Left colon (tissue), 2 donors: Measurements from ENCODE around the gene RMND5B. TPM values are rescaled to one million over a fixed set of nuclear protein-coding genes. Genes with fewer than 3 reads are reported as not detected.
"Not testable (repeated sequence)": the region's sequence is repeated elsewhere in the genome, so short reads cannot be mapped to it uniquely, and the experiment has no call there.

Source experiments
- ATAC-seq: fragments of 200-7000 bp; cut with Tn5 transposase; one replicate; pipeline ENCODE4 v1.9.1; 2020; ENCODE audit warnings: mild to moderate bottlenecking, moderate library complexity
- DNase-seq, 2 donors: peaks; one replicate each; pipeline ENCODE4 v3.0.0-alpha.2; 2020
- intact Hi-C, 2 donors: fragments of 100-400 bp; cut with DNase I in 1 of 2; cut with micrococcal nuclease in 1 of 2; formaldehyde crosslinking; loops; one replicate each; pipeline versions ENCODE4 v1.11.2 to v1.14.0; 2022; cut with DNase I, micrococcal nuclease
- long read RNA-seq: library from polyadenylated mRNA; unstranded; transcript quantifications from one replicate; pipeline ENCODE4 v2.0.0, GENCODE V29; 2021
- total RNA-seq, 2 donors: library from RNA; stranded (reverse); fragmentation: NEBNext Ultra II Directional; extraction: Animal tissue kit (Norgen Biotek cat#: 25700); gene quantifications; one replicate each; pipeline ENCODE4 v1.2.1, GENCODE V29; 2021
- donor health status: DM: no; HTN: no; CAD: no.
- donor health status: DM: yes; HTN: yes; CAD: no.

RMND5B gene, protein sequence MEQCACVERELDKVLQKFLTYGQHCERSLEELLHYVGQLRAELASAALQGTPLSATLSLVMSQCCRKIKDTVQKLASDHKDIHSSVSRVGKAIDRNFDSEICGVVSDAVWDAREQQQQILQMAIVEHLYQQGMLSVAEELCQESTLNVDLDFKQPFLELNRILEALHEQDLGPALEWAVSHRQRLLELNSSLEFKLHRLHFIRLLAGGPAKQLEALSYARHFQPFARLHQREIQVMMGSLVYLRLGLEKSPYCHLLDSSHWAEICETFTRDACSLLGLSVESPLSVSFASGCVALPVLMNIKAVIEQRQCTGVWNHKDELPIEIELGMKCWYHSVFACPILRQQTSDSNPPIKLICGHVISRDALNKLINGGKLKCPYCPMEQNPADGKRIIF
- total RNA-seq: 10 to 100 TPM; 39.1 to 40.6 TPM
- long read RNA-seq, transcript RMND5B-201 (11 exons, 1,929 nt): major isoform, 24 of 79 reads
- long read RNA-seq, partial matches to known transcripts: 33 of 79 reads
- long read RNA-seq, other reads (novel, unspliced or antisense): 22 of 79 reads

DNA sequence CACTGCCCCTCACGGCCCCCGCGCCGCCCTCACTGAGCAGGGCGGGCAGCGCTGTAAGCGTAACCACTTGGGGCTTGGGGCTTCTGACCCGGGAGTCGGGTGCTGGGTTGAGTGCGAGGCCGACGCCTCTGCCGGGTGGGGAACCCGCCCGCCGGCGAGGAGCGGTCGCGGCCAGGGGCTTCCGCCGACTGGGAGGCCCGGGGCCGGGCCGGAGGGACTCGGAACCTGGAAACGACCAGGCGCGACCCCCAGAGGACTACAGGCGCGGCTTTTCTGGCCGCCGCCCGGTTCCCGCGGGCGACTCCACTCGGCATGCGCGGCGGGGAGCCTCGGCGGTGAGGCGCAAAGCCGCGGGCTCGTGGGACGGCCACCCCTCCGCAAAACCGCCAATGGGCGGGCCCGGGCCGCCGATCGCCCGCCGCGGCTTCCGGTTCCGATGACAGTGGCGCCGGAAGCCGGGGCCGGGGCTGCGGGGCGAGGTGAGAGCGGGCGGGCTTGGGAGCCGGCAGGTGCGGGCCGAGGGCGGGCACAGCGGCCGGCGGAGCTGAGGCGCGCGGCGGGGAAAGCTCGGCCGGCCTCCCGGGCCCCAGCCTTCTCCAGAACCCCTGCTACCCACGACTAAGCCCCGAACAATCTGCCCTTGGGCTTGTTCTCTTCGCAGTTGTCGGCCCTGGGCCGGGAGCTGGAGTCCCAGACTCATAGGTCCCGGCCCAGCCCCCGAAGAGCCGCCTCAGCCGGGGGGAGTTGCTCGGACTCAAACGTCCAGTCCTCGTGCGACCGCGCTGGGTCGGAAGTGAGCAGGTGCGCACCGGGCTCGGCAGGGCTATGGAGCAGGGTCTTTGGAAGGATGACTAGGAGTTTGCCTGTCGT is at the start of gene RMND5B:
Gene RMND5B (plus strand): TSS at position 439 of the 870 bp plus-strand sequence. CDS start 7,106 bp downstream, outside the sequence.
- ATAC-seq: peak; percentile 94

DNA sequence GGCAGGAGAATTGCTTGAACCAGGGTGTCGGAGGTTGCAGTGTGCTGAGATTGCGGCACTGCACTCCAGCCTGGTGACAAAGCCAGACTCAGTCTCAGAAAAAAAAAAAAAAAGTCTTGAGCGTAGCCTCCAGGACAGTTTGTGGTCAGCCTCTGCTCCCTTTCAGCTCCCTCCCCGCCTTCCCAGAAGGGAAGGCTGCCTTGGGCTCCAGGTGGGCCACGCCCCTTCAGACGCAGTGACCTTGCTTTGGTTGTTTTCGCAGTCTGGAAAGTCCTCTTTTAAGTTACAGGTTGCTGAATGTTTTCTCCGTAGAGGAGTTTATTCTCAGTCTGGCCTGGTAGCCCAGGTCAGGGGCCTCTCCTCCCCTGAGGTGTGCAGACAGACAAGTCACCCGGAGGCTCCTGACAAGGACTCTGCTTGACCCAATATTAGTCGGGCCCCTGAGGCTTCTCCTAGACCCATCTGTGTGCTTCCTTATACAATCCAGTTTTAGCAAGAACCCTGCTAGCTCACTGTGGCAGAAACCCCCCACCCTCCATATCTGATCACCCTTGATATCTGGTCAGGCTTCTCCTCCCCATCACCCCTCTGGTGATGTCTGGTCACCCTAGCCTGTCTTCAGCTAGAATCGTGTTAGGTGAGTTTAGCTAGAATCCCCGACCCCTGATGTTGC is 49.1 kb upstream of the RMND5B start:
- intact Hi-C loops: no loop called here
- no peak for ATAC-seq
- DNase-seq: no peak

More for the DNA sequence above, at the start of gene RMND5B:
- DNase-seq: peak; percentile 84 to 90
- intact Hi-C loops: no loop called here

DNA sequence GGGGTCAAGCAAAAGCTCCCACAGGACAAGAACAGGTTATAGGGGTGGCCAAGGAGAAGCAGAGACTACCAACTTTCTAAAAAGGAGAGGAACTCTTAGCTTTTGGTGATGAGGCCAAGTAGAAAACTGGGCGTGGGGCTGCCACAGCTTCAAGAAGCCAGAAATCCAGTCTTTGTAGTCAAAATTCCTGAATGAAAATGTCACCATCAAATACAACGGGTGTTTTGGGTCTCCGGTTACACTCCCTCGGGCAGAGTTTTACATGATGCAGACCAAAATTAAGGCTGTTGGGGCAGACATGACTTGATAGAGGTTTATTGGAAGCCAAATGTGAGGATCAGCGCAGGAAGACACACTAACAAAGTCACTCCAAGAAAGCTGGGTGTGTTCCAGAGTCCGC is 46.9 kb upstream of the RMND5B start:
- intact Hi-C loops: no loop called here
- DNase-seq (no peak), ATAC-seq (no peak)

DNA sequence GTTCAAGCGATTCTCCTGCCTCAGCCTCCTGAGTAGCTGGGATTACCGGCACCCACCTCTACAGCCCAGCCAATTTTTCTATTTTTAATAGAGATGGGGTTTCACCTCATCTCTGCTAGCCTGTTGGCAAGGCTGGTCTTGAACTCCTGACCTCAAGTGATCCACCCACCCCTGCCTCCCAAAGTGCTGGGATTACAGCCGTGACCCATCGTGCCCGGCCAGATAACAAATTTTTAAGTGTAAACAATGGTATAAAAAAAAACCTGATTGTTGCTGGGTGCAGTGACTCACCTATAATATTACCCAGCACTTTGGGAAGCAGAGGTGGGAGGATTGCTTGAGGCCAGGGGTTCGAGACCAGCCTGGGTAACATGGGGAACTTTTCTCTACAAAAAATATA is 45.5 kb upstream of the RMND5B start:
- intact Hi-C loops: no loop called here
- ATAC-seq (no peak), DNase-seq (no peak)

DNA sequence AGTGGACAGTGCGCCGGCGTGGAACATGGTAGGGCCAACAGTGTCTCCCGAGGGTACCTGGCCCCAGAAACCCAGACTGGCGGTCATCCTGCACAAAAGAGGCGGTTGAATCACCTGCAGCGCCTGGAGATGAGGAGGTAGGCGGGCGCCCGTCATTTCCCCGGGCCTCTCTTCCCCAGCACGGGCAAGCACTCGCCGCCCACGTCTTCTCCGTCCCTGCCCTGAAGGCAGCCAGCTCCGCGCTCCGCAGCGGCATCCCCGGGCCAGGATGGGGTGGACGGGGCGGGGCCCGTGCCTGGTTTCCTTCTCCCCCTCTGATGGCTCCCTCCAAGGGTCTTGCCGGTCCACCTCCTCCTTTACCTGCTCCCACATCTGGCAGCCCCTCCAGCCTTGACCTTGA is 44.5 kb upstream of the RMND5B start:
- intact Hi-C loops: no loop called here
- DNase-seq: no peak
- ATAC-seq: no peak

DNA sequence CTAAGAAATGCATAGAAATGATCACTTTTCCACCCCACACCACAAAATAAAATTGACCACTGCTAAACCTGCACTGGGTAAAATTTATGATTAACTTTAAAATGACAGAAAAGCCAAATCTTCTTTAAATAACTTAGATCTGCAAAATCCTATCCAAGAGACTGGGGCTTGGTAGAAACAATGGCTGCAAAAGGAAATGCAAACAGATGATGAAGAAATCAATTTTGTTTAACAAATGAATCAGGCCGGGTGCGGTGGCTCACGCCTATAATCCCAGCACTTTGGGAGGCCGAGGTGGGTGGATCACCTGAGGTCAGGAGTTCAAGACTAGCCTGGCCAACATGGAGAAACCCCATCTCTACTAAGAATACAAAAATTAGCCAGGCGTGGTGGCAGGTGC is 43.6 kb upstream of the RMND5B start:
- DNase-seq, ATAC-seq, intact Hi-C loops: not testable (repeated sequence)

DNA sequence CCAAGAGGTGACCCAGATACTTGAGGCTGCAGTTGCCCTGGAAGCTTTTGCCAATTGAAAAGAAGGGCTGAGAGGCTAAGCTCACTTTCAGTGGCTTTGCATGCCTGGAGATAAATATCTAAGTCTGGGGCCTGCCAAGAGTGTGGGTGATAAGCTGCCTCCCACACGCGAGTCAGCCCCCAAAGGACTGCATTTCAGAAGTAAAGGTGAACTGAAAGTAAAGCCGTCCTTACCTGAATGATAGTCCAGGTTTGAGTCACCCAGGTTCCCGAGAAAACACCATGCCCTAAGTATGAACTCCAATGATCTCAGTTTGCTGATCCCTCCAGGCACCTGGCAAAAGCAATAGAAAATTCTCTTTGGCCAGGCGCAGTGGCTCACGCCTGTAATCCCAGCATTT is 40.0 kb upstream of the RMND5B start:
- DNase-seq (no peak), ATAC-seq (no peak)
- intact Hi-C loops: no loop called here

DNA sequence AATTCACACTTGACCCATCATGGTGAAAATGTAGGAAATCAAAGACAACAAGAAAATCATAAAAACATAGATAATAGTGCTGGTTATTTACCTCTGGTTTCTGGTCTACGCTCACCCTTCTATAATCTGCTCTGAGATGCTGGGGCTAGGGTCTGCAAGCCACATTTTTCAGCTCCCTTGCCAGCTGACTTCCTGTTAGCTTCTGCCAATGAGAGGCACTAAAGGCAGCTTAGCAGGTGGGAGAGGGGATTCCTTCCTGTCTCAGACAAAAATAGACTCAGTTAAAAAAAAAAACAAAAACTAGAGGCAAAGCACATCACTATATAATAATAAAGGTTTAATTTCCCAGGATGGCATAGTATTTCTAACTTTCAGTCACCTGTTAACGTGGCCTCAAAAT is 37.7 kb upstream of the RMND5B start:
- no peak for DNase-seq
- no peak for ATAC-seq
- intact Hi-C loops: no loop called here

DNA sequence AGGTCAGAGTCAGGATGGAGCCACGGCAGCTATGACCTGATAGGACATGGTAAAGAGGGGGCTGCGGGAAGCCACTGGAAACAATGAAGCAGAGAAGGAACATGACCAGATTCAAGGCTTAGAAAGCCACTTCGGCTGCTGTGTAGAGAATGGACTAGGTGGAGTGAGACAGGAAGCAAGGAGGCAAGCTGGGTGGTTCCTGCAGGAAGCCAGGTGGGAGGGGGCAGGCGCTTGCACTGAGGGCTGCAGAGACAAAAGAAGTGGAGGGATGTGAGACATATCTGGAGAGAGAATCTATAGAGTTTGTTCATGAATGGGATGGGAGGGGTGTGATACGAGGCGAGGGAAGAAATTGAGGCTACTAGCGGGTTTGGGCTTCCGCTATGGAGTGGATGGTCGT is 36.5 kb upstream of the RMND5B start:
- ATAC-seq (no peak), DNase-seq (no peak)
- intact Hi-C loops: no loop called here

DNA sequence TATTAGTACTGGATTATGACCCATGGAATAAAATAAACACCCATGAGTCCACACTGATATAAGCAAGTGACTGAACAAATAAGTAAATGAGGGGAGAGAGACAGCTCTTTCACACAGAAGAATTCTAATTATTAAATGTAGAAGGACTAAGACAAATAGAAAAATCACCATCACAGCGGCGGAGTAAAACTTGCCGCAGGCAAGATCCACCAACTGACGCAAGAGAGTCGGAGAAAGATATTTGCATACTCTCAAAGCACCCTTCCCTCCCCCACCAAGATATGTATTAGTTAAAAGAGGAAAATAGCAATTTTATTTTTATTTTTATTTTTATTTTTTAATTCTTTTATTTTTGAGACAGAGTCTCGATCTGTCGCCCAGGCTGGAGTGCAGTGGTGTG is 32.1 kb upstream of the RMND5B start:
- DNase-seq: no peak
- intact Hi-C loops: no loop called here
- ATAC-seq: no peak

DNA sequence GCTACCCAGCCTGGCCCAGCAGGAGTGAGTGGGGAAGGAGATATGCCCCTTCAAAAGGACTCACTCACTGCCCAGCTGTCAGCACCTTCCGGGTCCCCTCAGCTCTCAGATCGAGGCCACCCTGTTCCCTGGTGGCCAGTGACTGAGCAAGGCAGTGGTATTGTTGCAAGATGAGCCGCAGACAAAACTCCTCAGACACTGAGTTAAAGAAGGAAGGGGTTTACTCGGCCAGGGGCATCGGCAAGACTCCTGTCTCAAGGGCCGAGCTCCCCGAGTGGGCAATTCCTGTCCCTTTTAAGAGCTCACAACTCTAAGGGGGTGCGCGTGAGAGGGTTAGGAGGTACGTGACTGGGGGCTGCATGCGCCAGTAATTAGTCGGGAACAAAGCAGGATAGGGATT is 27.2 kb upstream of the RMND5B start:
- DNase-seq (no peak), ATAC-seq (no peak)
- intact Hi-C loops: no loop called here

DNA sequence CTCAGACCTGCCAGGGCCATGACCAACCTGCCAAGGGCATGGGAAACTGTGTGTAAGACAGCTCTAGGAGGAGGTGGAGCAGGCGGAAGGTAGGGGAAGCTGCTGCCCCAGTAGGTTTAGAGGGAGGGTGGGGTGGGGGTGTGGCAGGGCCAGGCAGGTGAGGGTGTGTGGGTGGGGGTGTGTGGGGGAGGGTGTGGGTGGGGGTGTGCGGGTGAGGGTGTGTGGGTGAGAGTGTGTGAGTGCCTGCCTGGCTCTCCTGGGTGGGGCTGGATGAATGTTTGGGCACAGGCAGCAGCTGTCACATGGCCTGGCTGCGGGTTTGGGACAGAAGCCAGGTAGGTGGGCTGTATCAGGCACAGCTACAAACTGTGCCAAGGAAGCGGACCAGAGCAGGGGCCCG is 26.3 kb upstream of the RMND5B start:
- DNase-seq: peak; percentile 75 to 81
- intact Hi-C loops: no loop called here
- peak; percentile 79 for ATAC-seq

DNA sequence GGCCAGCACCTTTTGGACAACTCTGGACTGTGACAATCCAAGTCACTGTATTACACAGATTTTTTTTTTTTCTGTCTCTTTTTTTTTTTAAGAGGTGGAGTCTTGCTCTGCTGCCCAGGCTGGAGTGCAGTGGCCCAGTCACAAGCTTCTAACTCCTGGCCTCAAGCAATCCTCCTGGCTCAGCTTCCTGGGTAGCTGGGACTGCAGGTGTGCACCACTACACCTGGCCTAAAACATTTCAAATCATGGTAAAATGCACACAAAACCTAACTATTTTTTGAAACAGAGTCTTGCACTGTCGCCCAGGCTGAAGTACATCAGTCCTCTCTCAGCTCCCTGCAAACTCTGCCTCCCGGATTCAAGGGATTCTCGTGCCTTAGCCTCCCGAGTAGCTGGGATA is 24.7 kb upstream of the RMND5B start:
- ATAC-seq: no peak
- intact Hi-C loops: no loop called here
- no peak for DNase-seq

DNA sequence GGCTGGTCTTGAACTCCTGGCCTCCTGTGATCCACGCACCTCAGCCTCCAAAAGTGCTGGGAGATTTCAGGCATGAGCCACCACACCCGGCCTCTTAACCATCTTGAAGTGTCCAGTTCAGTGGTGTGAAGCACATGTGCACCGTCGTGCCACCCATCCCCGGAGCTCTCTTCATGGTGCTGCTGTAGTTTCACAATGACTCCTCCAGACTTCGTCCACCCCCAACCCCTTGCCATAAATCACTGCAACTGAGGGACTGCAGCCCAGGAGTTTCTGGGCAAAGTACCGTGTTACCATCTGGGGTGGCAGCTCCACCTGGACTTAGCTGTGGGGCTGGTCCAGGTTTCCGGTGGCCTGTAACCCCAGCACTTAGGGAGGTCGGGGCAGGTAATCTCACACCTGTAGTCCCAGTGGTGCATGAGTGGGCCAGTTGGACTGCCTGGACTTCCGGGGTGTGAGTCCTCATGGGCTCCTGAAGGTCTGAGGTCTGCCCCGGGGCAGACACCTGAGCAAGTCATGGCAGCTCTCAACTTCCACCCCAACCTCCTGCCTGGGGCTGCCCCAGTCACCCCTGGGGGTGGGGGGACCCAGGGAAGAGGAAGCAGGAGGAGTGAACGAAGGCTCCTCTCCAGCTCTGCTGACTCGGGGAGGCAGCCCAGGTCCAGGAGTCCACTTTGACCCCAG is 24.1 kb upstream of the RMND5B start:
- DNase-seq (no peak), ATAC-seq (no peak)
- intact Hi-C loops: no loop called here

DNA sequence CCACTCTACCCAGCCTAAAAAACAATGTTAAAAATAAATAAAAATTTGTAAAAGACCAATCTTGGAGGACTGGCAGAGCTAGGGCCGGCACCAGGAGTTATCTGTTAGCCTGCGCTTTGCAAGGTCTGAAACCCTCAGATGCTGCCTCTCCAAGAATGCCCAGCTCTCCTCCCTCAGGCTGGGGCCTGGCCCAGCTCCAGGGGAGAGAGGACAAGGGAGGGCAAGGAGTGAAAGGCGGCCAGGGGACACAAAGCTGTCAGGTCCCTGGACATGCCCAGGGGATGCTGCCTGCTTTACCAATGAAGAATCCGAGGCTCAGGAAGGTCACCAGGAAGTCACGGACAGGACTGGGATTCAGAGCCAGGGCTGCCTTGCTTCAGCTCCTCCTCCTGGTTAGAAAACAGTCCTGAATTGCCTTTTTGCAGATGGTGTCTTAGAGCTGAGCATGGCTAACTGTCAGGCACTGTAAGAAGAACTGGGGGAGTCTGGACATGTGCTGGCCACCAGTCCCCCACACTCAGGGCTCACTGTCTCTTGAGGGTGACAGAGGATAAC is 23.0 kb upstream of the RMND5B start:
- no peak for DNase-seq
- intact Hi-C loops: no loop called here
- peak; percentile 20 for ATAC-seq

DNA sequence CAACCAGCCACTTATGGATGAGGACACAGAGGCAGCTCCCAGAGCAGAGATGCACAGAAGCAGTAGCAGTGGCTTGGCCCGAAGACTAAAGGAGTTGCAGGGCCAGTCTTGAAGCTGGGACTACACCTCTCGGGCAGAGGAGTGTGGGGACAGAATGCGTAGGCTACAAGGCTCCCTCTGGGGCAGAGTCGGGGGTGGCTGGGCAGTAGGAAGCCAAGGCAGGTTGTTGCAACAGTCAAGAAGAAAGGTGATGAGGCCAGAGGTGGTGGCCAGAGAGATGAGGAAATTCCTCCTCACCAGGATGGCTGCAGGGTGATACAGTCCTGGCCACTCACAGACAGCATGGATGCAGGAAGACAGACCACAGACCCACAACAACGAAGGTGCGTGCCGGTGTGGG is 22.4 kb upstream of the RMND5B start:
- intact Hi-C loops: no loop called here
- ATAC-seq: no peak
- DNase-seq: no peak

DNA sequence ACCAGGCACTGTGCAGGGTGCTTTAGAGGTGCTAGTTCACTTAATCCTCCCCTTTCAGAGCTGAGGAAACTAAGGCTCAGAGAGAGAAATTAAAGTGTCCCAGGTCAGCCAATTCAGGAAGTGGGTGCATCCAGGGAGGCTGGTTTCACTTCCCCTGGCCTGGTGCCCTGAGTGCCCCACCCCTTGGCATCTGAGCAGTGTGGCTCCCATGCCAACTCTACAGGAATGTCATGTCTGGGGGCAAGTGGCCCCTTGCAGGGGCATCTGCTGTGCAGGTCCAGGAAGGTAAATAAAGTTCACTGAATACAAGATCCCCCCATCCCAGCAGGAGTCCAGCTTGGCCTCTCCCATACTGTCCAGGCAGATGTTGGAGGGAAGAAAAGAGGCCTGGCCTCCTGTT is 21.8 kb upstream of the RMND5B start:
- ATAC-seq (peak; percentile 64), DNase-seq (peak; percentile 68 to 80)
- intact Hi-C loops: no loop called here

DNA sequence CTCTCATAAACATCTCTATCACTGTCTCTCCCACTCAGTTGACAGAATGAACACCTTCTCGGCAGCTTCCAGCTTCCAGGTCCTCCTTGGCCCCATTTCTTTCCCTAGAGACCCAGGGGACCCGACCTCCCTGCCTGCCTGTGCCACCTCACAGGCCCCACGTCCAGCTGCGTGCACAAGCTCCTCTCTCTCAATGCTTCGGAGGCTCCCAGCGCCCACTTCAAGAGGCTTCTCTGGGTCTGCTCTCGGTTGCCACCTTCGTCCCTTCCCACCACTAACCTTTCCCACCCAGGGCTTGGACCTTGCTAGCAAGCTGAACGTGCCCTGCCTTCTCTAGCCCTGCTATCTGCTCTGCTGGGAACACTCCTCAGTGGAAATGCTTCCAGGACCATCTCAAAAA is 20.3 kb upstream of the RMND5B start:
- intact Hi-C loops: no loop called here
- ATAC-seq: no peak

DNA sequence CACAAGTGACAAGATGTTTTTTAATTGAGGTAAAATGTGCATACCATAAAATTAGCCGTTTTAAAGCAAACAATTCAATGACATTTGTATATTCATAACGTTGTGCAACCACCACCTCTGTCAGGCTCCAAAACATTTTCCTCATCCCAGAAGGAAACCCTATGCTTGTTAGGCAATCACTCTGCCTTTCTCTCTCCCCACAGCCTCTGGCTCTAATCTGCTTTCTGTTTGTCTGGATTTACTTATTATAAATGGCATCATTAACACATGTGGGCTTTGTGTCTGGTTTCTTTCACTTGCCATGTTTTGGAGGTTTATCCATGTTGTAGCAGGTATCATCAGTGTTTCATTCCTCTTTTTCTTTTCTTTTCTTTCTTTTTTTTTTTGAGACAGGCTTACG is 18.9 kb upstream of the RMND5B start:
- intact Hi-C loops: no loop called here
- ATAC-seq (no peak), DNase-seq (no peak)

More for the DNA sequence above, 20.3 kb upstream of the RMND5B start:
- DNase-seq: no peak
